A673 (cell line): ENCODE measurements around the gene KLHL24. TPM values are rescaled to one million over a fixed set of nuclear protein-coding genes. Genes with fewer than 3 reads are reported as not detected.
A peak's percentile ranks its signal among the peaks of the same experiment; 100 is the strongest.

Experiments used
- Bru-seq: library from RNA; stranded (reverse); fragments of 400-500 nt; gene quantifications from one replicate; lab custom pipeline; 2021; lab: Mats Ljungman, UMichigan
- BruChase-seq, 2 experiments: library from RNA; stranded (reverse); fragments of 400-500 nt; gene quantifications; one replicate each; lab custom pipeline; 2021; lab: Mats Ljungman, UMichigan
- BruUV-seq: library from RNA; stranded (reverse); fragments of 400-500 nt; replicated peaks from 2 replicates; lab custom pipeline; 2021; lab: Mats Ljungman, UMichigan
- CTCF ChIA-PET: fragments of 300-600 bp; sonication (Branson Sonifier 250); formaldehyde crosslinking; loops from one replicate; lab custom pipeline; 2022; ENCODE audit warnings: antibody characterized with exemption; lab: Charles Lee
- POLR2A ChIA-PET: fragments of 300-600 bp; sonication (Branson Sonifier 250); formaldehyde crosslinking; loops from one replicate; lab custom pipeline; 2022; ENCODE audit warnings: antibody characterized with exemption; ENCODE audit not compliant: low non-redundant PET; lab: Charles Lee
- DNase-seq: peaks from one replicate; pipeline ENCODE4 v3.0.0-alpha.2; 2015; ENCODE audit warnings: low spot score
- H3K27ac ChIP-seq: fragments of 200-600 bp; sonication (generic); 2 replicates; pipeline ENCODE4 v1.5.1; 2016; ENCODE audit warnings: mixed run types, low read depth, mild to moderate bottlenecking, mixed read lengths, antibody characterized with exemption, low read length; ENCODE audit not compliant: poor library complexity, severe bottlenecking
- H3K27me3 ChIP-seq: fragments of 200-600 bp; sonication (generic); replicated peaks from 2 replicates; pipeline ENCODE4 v1.6.1; 2017; ENCODE audit warnings: mixed run types, low read depth, mild to moderate bottlenecking, mixed read lengths, antibody characterized with exemption, low read length; ENCODE audit not compliant: insufficient read depth, poor library complexity
- H3K36me3 ChIP-seq: fragments of 200-600 bp; sonication (generic); 2 replicates; pipeline ENCODE4 v1.6.1; 2016; ENCODE audit warnings: mixed run types, mild to moderate bottlenecking, mixed read lengths, antibody characterized with exemption, low read length; ENCODE audit not compliant: insufficient read depth, poor library complexity, severe bottlenecking
- H3K4me1 ChIP-seq: fragments of 200-600 bp; sonication (generic); 2 replicates; pipeline ENCODE4 v1.6.1; 2017; ENCODE audit warnings: mixed run types, mild to moderate bottlenecking, mixed read lengths, antibody characterized with exemption, low read length; ENCODE audit not compliant: insufficient read depth, poor library complexity, severe bottlenecking
- H3K4me3 ChIP-seq: fragments of 200-600 bp; sonication (generic); 2 replicates; pipeline ENCODE4 v1.5.1; 2016; ENCODE audit warnings: low read depth, mixed run types, mild to moderate bottlenecking, mixed read lengths, low read length; ENCODE audit not compliant: poor library complexity, severe bottlenecking
- H3K9me3 ChIP-seq: fragments of 200-600 bp; sonication (generic); 2 replicates; pipeline ENCODE4 v1.6.1; 2016; ENCODE audit warnings: mixed run types, low read depth, mild to moderate bottlenecking, mixed read lengths, antibody characterized with exemption, low read length; ENCODE audit not compliant: poor library complexity, severe bottlenecking
- CTCF ChIP-seq: fragments of 300-800, 200-600 bp; sonication (generic); conservative IDR thresholded peaks from 2 replicates; pipeline ENCODE4 v1.5.1; 2017; ENCODE audit warnings: low read depth, mild to moderate bottlenecking, antibody characterized with exemption, low read length, moderate library complexity, mixed read lengths
- EZH2 ChIP-seq: fragments of 200-600 bp; sonication (generic); IDR thresholded peaks from 2 replicates; pipeline ENCODE4 v1.6.1; 2017; ENCODE audit warnings: borderline replicate concordance, low read depth, mild to moderate bottlenecking, mixed read lengths, antibody characterized with exemption, low read length; ENCODE audit not compliant: poor library complexity, severe bottlenecking
- intact Hi-C: fragments of 100-400 bp; cut with micrococcal nuclease; formaldehyde crosslinking; loops from one replicate; pipeline ENCODE4 v1.10.0; 2022; ENCODE audit not compliant: unreplicated experiment
- long read RNA-seq: library from polyadenylated mRNA; stranded (forward); transcript quantifications from one replicate; pipeline ENCODE4 v2.0.0, GENCODE V29; 2022
- total RNA-seq: library from RNA; stranded (reverse); gene quantifications from 2 replicates; pipeline ENCODE4 v1.2.3, GENCODE V29; 2021

KLHL24 gene
- 7.3 and 10.2 TPM in 2 replicates for total RNA-seq
- Bru-seq, nascent RNA = percentile 55 among the genes with signal in this experiment
- percentile 64 among the genes with signal in this experiment for BruChase-seq, experiment 1, labeled RNA remaining after a 2-hour chase
- percentile 54 among the genes with signal in this experiment for BruChase-seq, experiment 2, labeled RNA remaining after a 6-hour chase
- long read RNA-seq, transcript KLHL24-201 (8 exons, 2,345 nt) = major isoform, 6 of 11 reads
- long read RNA-seq, partial matches to known transcripts = 1 of 11 reads
- long read RNA-seq, other reads (novel, unspliced or antisense) = 3 of 11 reads

GRCh38 chr3:183635431-183636220 lies at the start of gene KLHL24:
TSS of gene KLHL24 (plus strand) at chr3:183635623. CDS start at chr3:183650357, 14,734 bp downstream.
- intact Hi-C loops = loop anchor here (5.0 kb wide), 1 partner anchor 62 kb away; the partner anchor contains the start of gene YEATS2
- CTCF ChIA-PET = no interaction called here

GRCh38 chr3:183586477-183586876 lies 48.9 kb upstream of the KLHL24 start:
- BruUV-seq = no TSS peak

More at GRCh38 chr3:183635431-183636220, at the start of gene KLHL24:
- peak; percentile 95 for DNase-seq
- Histone ChIP-seq H3K27me3 (no peaks in the 10 kb centered on the region), H3K9me3 (no peaks in the 10 kb centered on the region), H3K36me3 (no peaks in the 10 kb centered on the region), H3K4me1 (peaks cover 9% of the 10 kb centered on the region), H3K4me3 (peak within 1 kb of the TSS; percentile 92), H3K27ac (peak within 1 kb of the TSS; percentile 79)
- TF ChIP-seq CTCF = no peak
- no peak for TF ChIP-seq EZH2
- no TSS peak for BruUV-seq
- POLR2A ChIA-PET = no interaction called here

DNA sequence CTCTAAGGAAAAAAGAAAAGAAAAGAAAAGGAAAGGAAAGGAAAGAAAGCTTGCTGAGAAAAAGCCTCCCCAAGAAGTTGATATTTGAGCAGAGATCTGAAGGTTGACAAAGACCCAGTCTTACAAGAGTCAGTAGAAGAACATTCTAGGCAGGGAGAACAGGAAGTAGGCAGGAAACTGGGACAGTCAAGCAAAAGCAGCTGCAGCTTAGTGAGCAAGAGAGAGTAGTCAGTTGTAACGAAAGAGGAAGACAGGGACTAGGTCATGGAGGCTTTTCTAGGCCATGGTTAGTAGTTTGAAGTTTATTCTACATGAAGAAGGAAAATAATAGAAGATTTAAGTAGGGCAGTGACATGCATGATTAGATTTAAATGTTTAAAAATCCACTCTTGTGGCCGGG lies 48.1 kb upstream of the KLHL24 start:
- BruUV-seq = no TSS peak

More at GRCh38 chr3:183586477-183586876, 48.9 kb upstream of the KLHL24 start:
- Histone ChIP-seq H3K36me3 (no peaks in the 10 kb centered on the region), H3K4me3 (no peak overlapping the region), H3K4me1 (no peaks in the 10 kb centered on the region), H3K27me3 (peaks cover 16% of the 10 kb centered on the region), H3K9me3 (no peaks in the 10 kb centered on the region), H3K27ac (no peak overlapping the region)
- DNase-seq = no peak
- intact Hi-C loops = no loop called here
- TF ChIP-seq CTCF = no peak
- TF ChIP-seq EZH2 = no peak
- POLR2A ChIA-PET = no interaction called here
- CTCF ChIA-PET = no interaction called here

More for the DNA sequence above, 48.1 kb upstream of the KLHL24 start:
- H3K27ac ChIP-seq = no peak overlapping the region
- peaks cover 12% of the 10 kb centered on the region for H3K27me3 ChIP-seq
- no peaks in the 10 kb centered on the region for H3K9me3 ChIP-seq
- DNase-seq = no peak
- intact Hi-C loops = no loop called here
- ChIA-PET POLR2A (no interaction called here), CTCF (no interaction called here)
- no peaks in the 10 kb centered on the region for H3K36me3 ChIP-seq
- TF ChIP-seq CTCF (no peak), EZH2 (no peak)
- no peaks in the 10 kb centered on the region for H3K4me1 ChIP-seq
- H3K4me3 ChIP-seq = no peak overlapping the region
